HEK293 (cell line): ENCODE results near the gene COX5A.

Experiments
- CTCF ChIP-seq: fragments of 450-650 bp; formaldehyde crosslinking; IDR thresholded peaks from 2 replicates; pipeline ENCODE4 v1.5.1; 2016; ENCODE audit warnings: missing biosample characterization, missing genetic modification characterization
- ZNF701 ChIP-seq: fragments of 450-650 bp; formaldehyde crosslinking; IDR thresholded peaks from 2 replicates; pipeline ENCODE4 v1.5.1; 2016; ENCODE audit warnings: missing biosample characterization, missing genetic modification characterization

- TF ChIP-seq ZNF701 (tag by site-specific recombination) (no peak), CTCF (tag by site-specific recombination) (no peak)
Measured at GRCh38 chr15:74924525-74924924, 13.3 kb downstream of the COX5A start.
